Right atrium auricular region (tissue), 2 donors: ENCODE measurements around the gene XAF1. TPM values are rescaled to one million over a fixed set of nuclear protein-coding genes. Genes with fewer than 3 reads are reported as not detected.

Experiments
- DNase-seq: peaks from one replicate; pipeline ENCODE4 v3.0.0-alpha.2; 2019; ENCODE audit warnings: low spot score
- H3K27ac ChIP-seq, 2 donors: fragments of 200-600 bp; sonication (generic); 1 replicate in 1 of 2; 2 replicates in 1 of 2; pipeline ENCODE4 v1.5.1; 2016 to 2019
- H3K27me3 ChIP-seq, 2 donors: fragments of 200-600 bp; sonication (generic); one replicate each; pipeline versions ENCODE4 v1.5.1 to v1.6.0; 2017 to 2019
- H3K36me3 ChIP-seq: fragments of 200-600 bp; sonication (generic); one replicate; pipeline ENCODE4 v1.5.1; 2016
- H3K4me1 ChIP-seq, 2 donors: fragments of 200-600 bp; sonication (generic); one replicate each; pipeline versions ENCODE4 v1.5.1 to v1.6.0; 2017 to 2019
- H3K4me3 ChIP-seq, 2 donors: fragments of 200-600 bp; sonication (generic); 1 replicate in 1 of 2; 2 replicates in 1 of 2; pipeline ENCODE4 v1.5.1; 2017 to 2019; ENCODE audit warnings: mild to moderate bottlenecking in 1 of 2, moderate library complexity in 1 of 2
- H3K9me3 ChIP-seq, 2 donors: fragments of 200-600 bp; sonication (generic); one replicate each; pipeline ENCODE4 v1.5.1; 2019
- CTCF ChIP-seq, 2 donors: fragments of 200-600 bp; sonication (generic); IDR thresholded peaks; one replicate each; pipeline ENCODE4 v1.5.1; 2019; ENCODE audit warnings: antibody characterized with exemption in 2 of 2
- total RNA-seq, 2 donors: library from RNA; depleted of rRNA; stranded (reverse); fragments of >200 nt; gene quantifications; one replicate each; pipeline ENCODE4 v1.1.0, GENCODE V29; 2016

The XAF1 gene
- total RNA-seq, 2 donors from 2014 or later: 9.4 to 12.8 TPM

- H3K4me1 ChIP-seq: peaks cover 0 to 22% of the 10 kb centered on the region in 2 donors
These were observed 7.2 kb upstream of the XAF1 start for GRCh38 chr17:6748617-6749016.

DNA sequence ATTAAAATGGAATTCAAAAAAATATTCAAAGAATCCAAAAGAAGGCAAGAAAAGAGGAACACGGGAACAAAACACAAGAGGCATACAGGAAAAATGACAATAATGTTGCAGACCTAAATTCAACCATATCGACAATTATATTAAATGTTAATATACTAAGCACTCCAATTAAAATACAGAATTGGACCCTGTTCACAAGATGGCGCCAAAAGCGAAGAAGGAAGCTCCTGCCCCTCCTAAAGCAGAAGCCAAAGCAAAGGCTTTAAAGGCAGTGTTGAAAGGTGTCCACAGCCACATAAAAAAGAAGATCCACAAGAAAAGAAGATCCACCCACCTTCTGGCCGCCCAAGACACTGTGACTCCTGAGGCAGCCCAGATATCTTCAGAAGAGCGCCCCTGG lies 6.3 kb upstream of the XAF1 start:
- Histone ChIP-seq H3K27me3 (no peaks in the 10 kb centered on the region), H3K4me1 (peaks cover 0 to 27% of the 10 kb centered on the region in 2 donors), H3K36me3 (no peaks in the 10 kb centered on the region), H3K27ac (no peak overlapping the region), H3K4me3 (no peak overlapping the region), H3K9me3 (no peaks in the 10 kb centered on the region)
- DNase-seq: no peak
- TF ChIP-seq CTCF (IDR thresholded peaks at IDR 0.05): no peak

More at GRCh38 chr17:6748617-6749016, 7.2 kb upstream of the XAF1 start:
- no peak for TF ChIP-seq CTCF (IDR thresholded peaks at IDR 0.05)
- Histone ChIP-seq H3K27ac (no peak overlapping the region), H3K4me3 (no peak overlapping the region), H3K27me3 (no peaks in the 10 kb centered on the region), H3K9me3 (no peaks in the 10 kb centered on the region), H3K36me3 (no peaks in the 10 kb centered on the region)
- DNase-seq: no peak

GRCh38 chr17:6752068-6752909 lies 3.6 kb upstream of the XAF1 start:
- Histone ChIP-seq H3K4me3 (no peak overlapping the region), H3K27me3 (no peaks in the 10 kb centered on the region), H3K36me3 (no peaks in the 10 kb centered on the region), H3K4me1 (peaks cover 0 to 39% of the 10 kb centered on the region in 2 donors), H3K9me3 (no peaks in the 10 kb centered on the region), H3K27ac (peak overlapping the region; percentile 80 to 87)
- DNase-seq: peak; percentile 86
- TF ChIP-seq CTCF (IDR thresholded peaks at IDR 0.05): no peak

DNA sequence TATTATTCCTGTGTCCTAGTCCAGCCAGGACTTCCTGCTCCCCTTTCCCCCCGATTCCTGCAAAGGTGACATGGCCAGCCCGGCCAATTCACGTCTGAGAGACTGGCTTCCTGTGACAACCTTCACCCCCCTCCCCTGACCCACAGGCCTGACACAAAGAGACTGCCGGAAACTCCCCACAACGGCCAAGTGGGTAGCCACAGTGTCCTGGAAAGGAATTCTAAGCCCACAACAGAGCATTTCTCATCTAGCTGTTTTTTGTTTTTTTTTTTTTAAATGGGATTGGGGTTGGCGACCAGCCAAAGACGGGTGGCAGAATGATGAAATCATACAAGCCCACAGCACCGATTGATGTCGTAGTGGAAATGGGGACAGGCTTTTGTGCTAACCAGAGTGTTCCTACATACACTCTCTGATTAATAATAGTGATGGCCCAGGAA lies 2.8 kb upstream of the XAF1 start:
- Histone ChIP-seq H3K36me3 (no peaks in the 10 kb centered on the region), H3K4me1 (peaks cover 0 to 47% of the 10 kb centered on the region in 2 donors), H3K4me3 (no peak overlapping the region), H3K9me3 (no peaks in the 10 kb centered on the region), H3K27me3 (no peaks in the 10 kb centered on the region), H3K27ac (peak overlapping the region; percentile 80 to 87)
- no peak for TF ChIP-seq CTCF (IDR thresholded peaks at IDR 0.05)
- peak; percentile 69 for DNase-seq

DNA sequence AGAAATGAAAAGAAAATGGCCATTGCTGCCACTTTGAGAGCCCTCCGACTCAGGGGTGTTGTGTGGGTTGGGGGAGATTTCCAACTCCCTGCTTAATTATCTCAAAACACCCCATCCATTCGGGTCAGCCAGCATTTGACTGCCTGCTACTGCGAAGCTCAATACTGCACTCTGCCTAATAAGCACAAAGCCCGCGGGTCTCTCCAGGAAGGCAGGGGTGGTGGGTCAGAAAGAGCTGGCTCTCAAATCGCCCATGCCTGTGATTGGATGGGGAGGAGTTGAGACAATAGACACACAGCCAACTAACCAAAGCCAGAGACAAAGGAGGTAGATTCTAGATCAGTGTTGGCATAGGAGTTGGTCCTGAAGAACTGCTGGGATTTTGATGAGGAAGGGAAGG lies 2.3 kb upstream of the XAF1 start:
- H3K9me3 ChIP-seq: no peaks in the 10 kb centered on the region
- no peak for DNase-seq
- H3K4me3 ChIP-seq: no peak overlapping the region
- H3K27ac ChIP-seq: peak overlapping the region; percentile 80 to 87
- peaks cover 0 to 52% of the 10 kb centered on the region in 2 donors for H3K4me1 ChIP-seq
- no peaks in the 10 kb centered on the region for H3K36me3 ChIP-seq
- H3K27me3 ChIP-seq: no peaks in the 10 kb centered on the region
- TF ChIP-seq CTCF (IDR thresholded peaks at IDR 0.05): no peak
